Esophagus squamous epithelium (tissue), 5 donors: ENCODE measurements around the gene PSMD12. TPM values are rescaled to one million over a fixed set of nuclear protein-coding genes. Genes with fewer than 3 reads are reported as not detected.

ENCODE experiments used
- DNase-seq: peaks from one replicate; lab custom pipeline; 2025; lab: John Stamatoyannopoulos, UW
- H3K27ac ChIP-seq, 4 donors: fragments of 200-600 bp; sonication (generic); one replicate each; pipeline ENCODE4 v1.5.1; 2016 to 2019; ENCODE audit warnings: mild to moderate bottlenecking in 1 of 4
- H3K27me3 ChIP-seq, 4 donors: fragments of 200-600 bp; sonication (generic); 1 replicate in 3 of 4; 2 replicates in 1 of 4; pipeline versions ENCODE4 v1.5.1 to v1.6.0; 2017 to 2021; ENCODE audit warnings: antibody characterized with exemption in 1 of 4
- H3K36me3 ChIP-seq, 3 donors: fragments of 200-600 bp; sonication (generic); one replicate each; pipeline ENCODE4 v1.5.1; 2016 to 2019
- H3K4me1 ChIP-seq, 3 donors: fragments of 200-600 bp; sonication (generic); one replicate each; pipeline ENCODE4 v1.5.1; 2017 to 2019
- H3K4me3 ChIP-seq, 4 donors: fragments of 200-600 bp; sonication (generic); 1 replicate in 3 of 4; 2 replicates in 1 of 4; pipeline ENCODE4 v1.5.1; 2016 to 2019; ENCODE audit warnings: mild to moderate bottlenecking in 2 of 4, moderate library complexity in 1 of 4
- H3K9me3 ChIP-seq, 3 donors: fragments of 200-600 bp; sonication (generic); one replicate each; pipeline ENCODE4 v1.5.1; 2016 to 2019
- CTCF ChIP-seq, 6 experiments: fragments of 450-650 bp in 4 of 6; fragments of 200-600 bp in 2 of 6; sonication (generic) in 2 of 6; IDR thresholded peaks; one replicate each; pipeline ENCODE4 v1.5.1; 2016 to 2019; ENCODE audit warnings: antibody characterized with exemption in 6 of 6, mild to moderate bottlenecking in 4 of 6, moderate library complexity in 4 of 6
- POLR2A ChIP-seq, 4 donors: fragments of 450-650 bp; IDR thresholded peaks; one replicate each; pipeline ENCODE4 v1.6.1; 2017; ENCODE audit warnings: antibody characterized with exemption in 4 of 4, mild to moderate bottlenecking in 4 of 4, moderate library complexity in 3 of 4
- WGBS, 2 donors: methylation state at CpG; one replicate each; pipeline ENCODE4 v1.1.5; 2018; 5-methylcytosine and 5-hydroxymethylcytosine counted together
- intact Hi-C: fragments of 100-400 bp; cut with DNase I; formaldehyde crosslinking; loops from one replicate; pipeline ENCODE4 v1.15.0; 2022
- total RNA-seq, 4 donors: library from RNA; depleted of rRNA; stranded (reverse); fragments of >200 nt; gene quantifications; one replicate each; pipeline ENCODE4 v1.1.0, GENCODE V29; 2016
- donor health status: DM: yes; HTN: yes; CAD: no.

Gene PSMD12
- total RNA-seq, 4 donors from 2014 or later: 15.9 to 38.1 (median 25.8) TPM

DNA sequence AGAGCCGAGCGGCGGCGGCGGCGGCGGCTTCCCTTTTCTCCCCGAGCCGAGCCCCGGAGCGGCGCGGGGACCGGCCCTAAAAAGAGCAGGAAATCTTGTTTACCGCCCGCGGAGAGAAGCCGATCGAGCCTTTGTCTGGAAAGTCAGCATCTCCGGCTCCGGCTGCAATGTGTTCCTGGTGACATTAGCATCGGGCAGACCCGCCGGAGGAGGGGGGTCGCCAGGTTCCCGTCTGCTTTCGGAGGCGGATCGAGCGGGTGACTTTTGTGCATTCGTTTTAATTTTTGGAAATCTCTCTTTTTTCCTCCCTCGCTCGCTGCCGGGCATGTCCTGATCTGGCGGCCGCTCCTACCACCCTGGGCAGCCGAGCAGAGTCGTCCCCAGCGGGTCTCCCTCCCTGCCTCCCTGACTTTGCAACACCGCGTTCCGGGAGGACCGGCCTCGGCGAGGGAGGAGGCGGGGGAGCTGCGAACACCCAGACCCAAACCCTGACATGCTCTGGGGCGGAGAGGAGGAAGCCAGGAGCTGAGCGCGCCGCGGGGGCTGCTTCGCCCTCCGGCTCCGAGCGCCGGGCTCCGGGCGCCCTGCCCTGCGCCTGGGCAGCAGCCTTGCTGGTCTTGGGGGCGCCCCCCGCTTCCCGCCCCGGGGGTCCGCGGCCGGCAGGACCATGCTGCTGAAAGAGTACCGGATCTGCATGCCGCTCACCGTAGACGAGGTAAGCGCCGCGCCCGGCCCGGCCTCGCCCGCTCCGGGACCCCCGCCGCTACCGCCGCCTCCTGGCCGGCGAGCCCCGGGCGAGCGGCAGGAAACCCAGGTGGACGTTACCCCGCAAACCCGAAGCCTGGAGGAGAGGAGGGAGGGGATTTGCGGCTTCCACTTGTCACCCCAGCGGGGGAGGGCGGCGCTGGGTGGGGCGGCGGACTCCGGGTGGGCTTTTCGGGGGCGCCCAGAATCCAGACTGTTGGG lies 11.4 kb upstream of the PSMD12 start:
- Histone ChIP-seq H3K9me3 (no peaks in the 10 kb centered on the region), H3K4me1 (peaks cover 7 to 42% (median 20%) of the 10 kb centered on the region in 3 donors), H3K4me3 (peak overlapping the region; percentile 69 to 98 (median 89)), H3K27ac (peak overlapping the region; percentile 93 to 97 (median 96)), H3K36me3 (no peaks in the 10 kb centered on the region), H3K27me3 (no peaks in the 10 kb centered on the region)
- 0 to 4% methylated on average over 5 to 15 of the region's 100 CpGs for WGBS, 2 donors
- DNase-seq: no peak
- TF ChIP-seq CTCF (IDR thresholded peaks at IDR 0.05) (peak in 3 of 6 experiments; percentile 8 to 26 (median 19)), POLR2A (IDR thresholded peaks at IDR 0.05) (peak in 1 of 4 donors; percentile 4)
- intact Hi-C loops: loop anchor here (2.0 to 5.0 kb wide), 3 partner anchors 97 to 310 kb away; no protein-coding TSS in a partner anchor

DNA sequence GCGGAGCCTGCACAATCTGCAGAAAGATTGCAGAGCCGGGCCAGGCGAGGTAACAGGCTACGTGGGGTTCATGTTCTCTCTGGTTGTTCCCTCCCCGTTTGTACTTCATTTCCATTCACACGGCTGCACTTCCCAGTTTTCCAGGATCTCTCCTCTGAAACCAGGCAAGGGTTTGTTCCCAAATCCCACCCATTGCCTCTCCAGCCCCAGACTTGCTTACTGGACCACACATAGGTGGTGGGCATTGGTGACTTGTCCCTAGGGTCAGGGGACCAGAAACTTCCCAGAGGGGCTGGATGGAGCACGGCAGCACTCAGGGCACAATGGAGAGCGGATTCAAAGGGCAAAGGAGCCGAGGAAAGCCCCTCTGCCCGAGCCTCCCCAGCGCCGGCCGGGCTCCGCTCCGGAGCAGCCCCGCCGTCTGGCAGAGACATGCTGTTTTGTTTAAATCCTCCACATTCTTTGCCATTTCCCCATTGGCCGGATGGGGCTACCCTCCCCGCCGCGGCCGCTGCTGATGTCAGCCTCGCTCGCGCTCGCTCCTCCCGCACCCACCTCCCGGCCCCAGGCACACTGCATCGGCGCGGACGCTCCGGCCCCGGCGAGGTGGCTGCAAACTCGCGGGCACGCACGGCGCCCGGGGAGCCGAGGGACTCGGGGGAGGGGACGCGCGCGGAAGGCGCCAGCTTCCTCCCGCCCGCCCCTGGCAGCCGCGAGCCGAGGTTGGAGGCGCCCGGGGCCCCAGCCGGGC lies 10.5 kb upstream of the PSMD12 start, which contains the start of gene PITPNC1:
PITPNC1 (plus strand) TSS at position 545 of the 751 bp plus-strand sequence.
- DNase-seq: peak; percentile 34
- WGBS, 2 donors: 1% methylated on average over 14 to 17 of the region's 56 CpGs
- intact Hi-C loops: loop anchor here (5.0 kb wide), 2 partner anchors 255 to 310 kb away; no protein-coding TSS in a partner anchor
- no peaks in the 10 kb centered on the region for H3K27me3 ChIP-seq
- TF ChIP-seq CTCF (IDR thresholded peaks at IDR 0.05) (peak in 3 of 6 experiments; percentile 19 to 31 (median 23)), POLR2A (IDR thresholded peaks at IDR 0.05) (peak in 2 of 4 donors; percentile 86 to 89)
- H3K27ac ChIP-seq: peak within 1 kb of the TSS; percentile 93 to 97 (median 96)
- H3K36me3 ChIP-seq: no peaks in the 10 kb centered on the region
- H3K4me1 ChIP-seq: peaks cover 7 to 42% (median 20%) of the 10 kb centered on the region in 3 donors
- H3K4me3 ChIP-seq: peak within 1 kb of the TSS; percentile 69 to 98 (median 89)
- no peaks in the 10 kb centered on the region for H3K9me3 ChIP-seq

- intact Hi-C loops: loop anchor here (5.0 kb wide), 2 partner anchors 256 to 311 kb away; no protein-coding TSS in a partner anchor
- peak overlapping the region; percentile 93 to 97 (median 96) for H3K27ac ChIP-seq
- H3K4me1 ChIP-seq: peaks cover 7 to 37% (median 20%) of the 10 kb centered on the region in 3 donors
- no peak for DNase-seq
- H3K27me3 ChIP-seq: no peaks in the 10 kb centered on the region
- no peak for TF ChIP-seq POLR2A (IDR thresholded peaks at IDR 0.05)
- no peak for TF ChIP-seq CTCF (IDR thresholded peaks at IDR 0.05)
- no peaks in the 10 kb centered on the region for H3K9me3 ChIP-seq
- H3K4me3 ChIP-seq: peak overlapping the region; percentile 69 to 98 (median 89)
- WGBS, 2 donors: 33 to 38% methylated on average over 6 of the region's 6 CpGs
- no peaks in the 10 kb centered on the region for H3K36me3 ChIP-seq
Measured at GRCh38 chr17:67376415-67376736, 10.0 kb upstream of the PSMD12 start.

DNA sequence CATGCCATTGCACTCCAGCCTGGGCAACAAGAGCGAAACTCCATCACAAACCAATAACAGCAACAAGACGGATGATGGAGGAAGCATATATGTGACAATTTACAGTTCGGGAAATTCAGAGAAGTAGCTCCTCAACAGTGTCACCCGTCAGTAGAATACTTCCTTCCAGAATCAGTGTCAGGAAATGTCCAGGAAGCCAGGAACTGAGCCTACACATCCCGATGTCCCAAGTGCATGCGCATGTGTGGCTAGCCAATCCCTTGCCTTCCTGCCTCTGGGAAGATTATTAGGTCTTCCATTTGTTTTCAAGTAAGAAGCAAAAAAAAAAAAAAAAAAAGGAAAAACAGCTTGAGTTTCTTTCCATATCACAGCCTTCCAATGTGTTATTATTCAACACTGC lies 9.3 kb upstream of the PSMD12 start:
- intact Hi-C loops: loop anchor here (5.0 kb wide), 2 partner anchors 257 to 312 kb away; no protein-coding TSS in a partner anchor
- WGBS, 2 donors: 73 to 81% methylated on average over 6 of the region's 6 CpGs

More for the DNA sequence above, 9.3 kb upstream of the PSMD12 start:
- Histone ChIP-seq H3K27me3 (no peaks in the 10 kb centered on the region), H3K27ac (no peak overlapping the region), H3K36me3 (no peaks in the 10 kb centered on the region), H3K4me1 (peaks cover 7 to 37% (median 20%) of the 10 kb centered on the region in 3 donors), H3K9me3 (no peaks in the 10 kb centered on the region), H3K4me3 (no peak overlapping the region)
- no peak for DNase-seq
- TF ChIP-seq CTCF (IDR thresholded peaks at IDR 0.05) (no peak), POLR2A (IDR thresholded peaks at IDR 0.05) (no peak)
